Stimulated activated CD4-positive, alpha-beta T cell treated with anti-CD3 and anti-CD28 coated beads, Interleukin-4, amount 100 ng/mL, for 48 hours (primary cell): ENCODE data around the gene ATP6V1G1.

Experiments
- DNase-seq, 2 donors: peaks; one replicate each; pipeline ENCODE4 v3.0.0-alpha.2; 2020; ENCODE audit warnings: low read depth in 2 of 2

Gene ATP6V1G1

GRCh38 chr9:114612272-114612923 is 24.8 kb downstream of the ATP6V1G1 start:
- no peak for DNase-seq

GRCh38 chr9:114613087-114613486 is 25.5 kb downstream of the ATP6V1G1 start:
- no peak for DNase-seq

- DNase-seq, result no peak
These were observed 26.4 kb downstream of the ATP6V1G1 start for GRCh38 chr9:114613919-114614318.

- no peak for DNase-seq
These were observed 26.8 kb downstream of the ATP6V1G1 start for GRCh38 chr9:114614373-114614772.

GRCh38 chr9:114616684-114617520 is 29.3 kb downstream of the ATP6V1G1 start:
- no peak for DNase-seq

GRCh38 chr9:114619191-114619761 is 31.7 kb downstream of the ATP6V1G1 start:
- DNase-seq, result no peak

- no peak for DNase-seq
These were observed 34.0 kb downstream of the ATP6V1G1 start for GRCh38 chr9:114621561-114621960.

- no peak for DNase-seq
These were observed 34.5 kb downstream of the ATP6V1G1 start for GRCh38 chr9:114621975-114622609.

- no peak for DNase-seq
These were observed 37.1 kb downstream of the ATP6V1G1 start for GRCh38 chr9:114624677-114625076.

GRCh38 chr9:114626415-114627020 is 38.9 kb downstream of the ATP6V1G1 start:
- no peak for DNase-seq

- no peak for DNase-seq
These were observed 40.0 kb downstream of the ATP6V1G1 start for GRCh38 chr9:114627553-114627952.

- no peak for DNase-seq
These were observed 42.1 kb downstream of the ATP6V1G1 start for GRCh38 chr9:114629563-114630090.

- no peak for DNase-seq
These were observed 43.6 kb downstream of the ATP6V1G1 start for GRCh38 chr9:114631166-114631565.

- no peak for DNase-seq
These were observed 46.0 kb downstream of the ATP6V1G1 start for GRCh38 chr9:114633438-114634089.

GRCh38 chr9:114634387-114634786 is 46.8 kb downstream of the ATP6V1G1 start:
- DNase-seq, result no peak

GRCh38 chr9:114638404-114638803 is 50.8 kb downstream of the ATP6V1G1 start:
- no peak for DNase-seq

- no peak for DNase-seq
These were observed 54.4 kb downstream of the ATP6V1G1 start for GRCh38 chr9:114641967-114642366.

GRCh38 chr9:114643001-114643400 is 55.4 kb downstream of the ATP6V1G1 start:
- DNase-seq, result no peak

GRCh38 chr9:114643896-114644295 is 56.3 kb downstream of the ATP6V1G1 start:
- no peak for DNase-seq
